ENCODE measurements around the gene MSANTD2. TPM values are rescaled to one million over a fixed set of nuclear protein-coding genes. Genes with fewer than 3 reads are reported as not detected.

Gene MSANTD2
- total RNA-seq, 1 experiment from 2014 or later = 8.6 TPM

DNA sequence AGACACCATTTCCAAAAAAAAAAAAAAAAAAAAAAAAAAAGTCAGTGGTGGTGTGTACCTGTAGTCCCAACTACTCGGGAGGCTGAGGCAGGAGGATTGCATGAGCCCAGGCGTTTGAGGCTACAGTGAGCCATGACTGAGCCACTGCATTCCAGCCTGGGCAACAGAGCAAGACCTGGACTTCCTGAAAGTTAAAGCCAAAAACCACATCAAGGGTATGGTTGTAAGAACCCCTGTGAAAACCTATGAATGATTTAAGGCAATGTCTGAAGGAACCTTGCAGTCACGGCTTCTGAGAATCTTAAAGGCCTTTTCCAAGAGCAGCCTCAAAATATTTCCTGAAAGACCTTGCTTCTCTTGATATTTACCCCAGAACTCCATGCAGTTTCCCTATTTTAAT is 30.5 kb upstream of the MSANTD2 start:
- CTCF ChIA-PET = no interaction called here
- H3K36me3 ChIP-seq (ENCODE audit: control insufficient read depth in 1 of 2, insufficient read depth in 2 of 2, low read length in 2 of 2) = no peaks in the 10 kb centered on the region
- POLR2A ChIA-PET = no interaction called here
- DNase-seq (ENCODE audit: low read depth, low spot score) (no peak), ATAC-seq (no peak)
- RAD21 ChIA-PET (ENCODE audit: low non-redundant PET in 1 of 2, low total read pairs in 2 of 2, uncharacterized antibody in 2 of 2, unreplicated experiment in 2 of 2) = interaction anchor here in 1 of 2 experiments (0.7 kb wide), 1 partner anchor 31 kb away, joined by 3 read pairs; no protein-coding TSS in a partner anchor
- H3K9ac ChIP-seq (ENCODE audit: low read length) = no peak overlapping the region
- H3K4me1 ChIP-seq (ENCODE audit: control insufficient read depth in 1 of 2, insufficient read depth in 2 of 2, low read length in 2 of 2) = no peaks in the 10 kb centered on the region
- H3K79me2 ChIP-seq (ENCODE audit: insufficient read depth, low read length) = no peaks in the 10 kb centered on the region
- H3K4me3 ChIP-seq (replicated peaks in 1 of 2; ENCODE audit: low read depth in 1 of 2, low read length in 2 of 2) = no peak overlapping the region
- H2AFZ ChIP-seq (ENCODE audit: low read depth, low read length, poor library complexity, severe bottlenecking) = no peak overlapping the region
- intact Hi-C loops (cut with micrococcal nuclease) = loop anchor here (10.0 kb wide), 1 partner anchor 416 kb away; no protein-coding TSS in a partner anchor
- no peak overlapping the region for H3K4me2 ChIP-seq (ENCODE audit: low read length)
- no peaks in the 10 kb centered on the region for H3K9me3 ChIP-seq (ENCODE audit: control insufficient read depth in 1 of 2, insufficient read depth in 1 of 2, low read depth in 1 of 2, low read length in 2 of 2)
- BruUV-seq (replicated peaks) = no TSS peak
- no peaks in the 10 kb centered on the region for H3K9me2 ChIP-seq (ENCODE audit: insufficient read depth)
- no peak overlapping the region for H3K27ac ChIP-seq (ENCODE audit: low read depth, low read length)
- no peaks in the 10 kb centered on the region for H3K27me3 ChIP-seq (ENCODE audit: insufficient read depth, low read length)
- TF ChIP-seq POLR2AphosphoS5 (IDR thresholded peaks at IDR 0.05; ENCODE audit: low read depth, low read length) = no peak
- TF ChIP-seq EGR1 (IDR thresholded peaks at IDR 0.05; ENCODE audit: low read depth) = no peak
- TF ChIP-seq, protein P1, sequence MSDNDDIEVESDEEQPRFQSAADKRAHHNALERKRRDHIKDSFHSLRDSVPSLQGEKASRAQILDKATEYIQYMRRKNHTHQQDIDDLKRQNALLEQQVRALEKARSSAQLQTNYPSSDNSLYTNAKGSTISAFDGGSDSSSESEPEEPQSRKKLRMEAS (IDR thresholded peaks at IDR 0.05) = no peak
- no peak for TF ChIP-seq EZH2 (IDR thresholded peaks at IDR 0.05)
- TF ChIP-seq ELF1 (IDR thresholded peaks at IDR 0.05; ENCODE audit: borderline replicate concordance, low read depth) = no peak
- TF ChIP-seq SIN3A (IDR thresholded peaks at IDR 0.05; ENCODE audit: low read depth) = no peak
- TF ChIP-seq SRF (IDR thresholded peaks at IDR 0.05; ENCODE audit: low read depth) = no peak
- TF ChIP-seq JUND (IDR thresholded peaks at IDR 0.05) = no peak
- TF ChIP-seq, protein P2, sequence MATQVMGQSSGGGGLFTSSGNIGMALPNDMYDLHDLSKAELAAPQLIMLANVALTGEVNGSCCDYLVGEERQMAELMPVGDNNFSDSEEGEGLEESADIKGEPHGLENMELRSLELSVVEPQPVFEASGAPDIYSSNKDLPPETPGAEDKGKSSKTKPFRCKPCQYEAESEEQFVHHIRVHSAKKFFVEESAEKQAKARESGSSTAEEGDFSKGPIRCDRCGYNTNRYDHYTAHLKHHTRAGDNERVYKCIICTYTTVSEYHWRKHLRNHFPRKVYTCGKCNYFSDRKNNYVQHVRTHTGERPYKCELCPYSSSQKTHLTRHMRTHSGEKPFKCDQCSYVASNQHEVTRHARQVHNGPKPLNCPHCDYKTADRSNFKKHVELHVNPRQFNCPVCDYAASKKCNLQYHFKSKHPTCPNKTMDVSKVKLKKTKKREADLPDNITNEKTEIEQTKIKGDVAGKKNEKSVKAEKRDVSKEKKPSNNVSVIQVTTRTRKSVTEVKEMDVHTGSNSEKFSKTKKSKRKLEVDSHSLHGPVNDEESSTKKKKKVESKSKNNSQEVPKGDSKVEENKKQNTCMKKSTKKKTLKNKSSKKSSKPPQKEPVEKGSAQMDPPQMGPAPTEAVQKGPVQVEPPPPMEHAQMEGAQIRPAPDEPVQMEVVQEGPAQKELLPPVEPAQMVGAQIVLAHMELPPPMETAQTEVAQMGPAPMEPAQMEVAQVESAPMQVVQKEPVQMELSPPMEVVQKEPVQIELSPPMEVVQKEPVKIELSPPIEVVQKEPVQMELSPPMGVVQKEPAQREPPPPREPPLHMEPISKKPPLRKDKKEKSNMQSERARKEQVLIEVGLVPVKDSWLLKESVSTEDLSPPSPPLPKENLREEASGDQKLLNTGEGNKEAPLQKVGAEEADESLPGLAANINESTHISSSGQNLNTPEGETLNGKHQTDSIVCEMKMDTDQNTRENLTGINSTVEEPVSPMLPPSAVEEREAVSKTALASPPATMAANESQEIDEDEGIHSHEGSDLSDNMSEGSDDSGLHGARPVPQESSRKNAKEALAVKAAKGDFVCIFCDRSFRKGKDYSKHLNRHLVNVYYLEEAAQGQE (IDR thresholded peaks at IDR 0.05; ENCODE audit: low read depth) = no peak
- TF ChIP-seq POLR2A (IDR thresholded peaks at IDR 0.05; ENCODE audit: borderline replicate concordance, extremely low read depth, insufficient read depth, insufficient read length) = no peak
- no peak for TF ChIP-seq SP1 (IDR thresholded peaks at IDR 0.05; ENCODE audit: low read depth)
- TF ChIP-seq FOSL1 (IDR thresholded peaks at IDR 0.05; ENCODE audit: low read depth) = no peak
- no peak for TF ChIP-seq ZNF274 (IDR thresholded peaks at IDR 0.05; ENCODE audit: low read depth, low read length)
- TF ChIP-seq, protein P3, sequence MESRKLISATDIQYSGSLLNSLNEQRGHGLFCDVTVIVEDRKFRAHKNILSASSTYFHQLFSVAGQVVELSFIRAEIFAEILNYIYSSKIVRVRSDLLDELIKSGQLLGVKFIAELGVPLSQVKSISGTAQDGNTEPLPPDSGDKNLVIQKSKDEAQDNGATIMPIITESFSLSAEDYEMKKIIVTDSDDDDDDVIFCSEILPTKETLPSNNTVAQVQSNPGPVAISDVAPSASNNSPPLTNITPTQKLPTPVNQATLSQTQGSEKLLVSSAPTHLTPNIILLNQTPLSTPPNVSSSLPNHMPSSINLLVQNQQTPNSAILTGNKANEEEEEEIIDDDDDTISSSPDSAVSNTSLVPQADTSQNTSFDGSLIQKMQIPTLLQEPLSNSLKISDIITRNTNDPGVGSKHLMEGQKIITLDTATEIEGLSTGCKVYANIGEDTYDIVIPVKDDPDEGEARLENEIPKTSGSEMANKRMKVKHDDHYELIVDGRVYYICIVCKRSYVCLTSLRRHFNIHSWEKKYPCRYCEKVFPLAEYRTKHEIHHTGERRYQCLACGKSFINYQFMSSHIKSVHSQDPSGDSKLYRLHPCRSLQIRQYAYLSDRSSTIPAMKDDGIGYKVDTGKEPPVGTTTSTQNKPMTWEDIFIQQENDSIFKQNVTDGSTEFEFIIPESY (IDR thresholded peaks at IDR 0.05; ENCODE audit: extremely low read depth, insufficient replicate concordance, low read length) = no peak
- H4K20me1 ChIP-seq (ENCODE audit: insufficient read depth) = no peaks in the 10 kb centered on the region

Measured in HCT116 (cell line).